H1 (cell line): ENCODE measurements around the gene SLC34A1. TPM values are rescaled to one million over a fixed set of nuclear protein-coding genes. Genes with fewer than 3 reads are reported as not detected.

Source experiments
- CTCF ChIA-PET: fragments of 300-600 bp; sonication (Branson Sonifier 250); formaldehyde crosslinking; loops from one replicate; lab custom pipeline; 2021; ENCODE audit not compliant: partially characterized antibody; lab: Charles Lee
- POLR2A ChIA-PET: fragments of 300-600 bp; sonication (Branson Sonifier 250); formaldehyde crosslinking; loops from one replicate; lab custom pipeline; 2021; ENCODE audit warnings: inconsistent platforms; ENCODE audit not compliant: partially characterized antibody; lab: Charles Lee
- DNase-seq, 2 experiments: peaks; one replicate each; pipeline versions ENCODE4 v3.0.0 to v3.0.0-alpha.2; 2010 to 2022; ENCODE audit warnings: low spot score in 2 of 2, low read depth in 1 of 2, mixed read lengths in 1 of 2
- FAIRE-seq: peaks from 2 replicates; lab custom pipeline; 2011; peaks lifted over from hg19 to GRCh38; lab: Jason Lieb, UNC
- H2AFZ ChIP-seq: 2 replicates; pipeline ENCODE4 v1.8.1; 2012; ENCODE audit warnings: low read length, inconsistent platforms
- H2AK5ac ChIP-seq: 2 replicates; pipeline ENCODE4 v1.6.1; 2013; ENCODE audit warnings: low read depth, low read length
- H2BK120ac ChIP-seq: replicated peaks from 2 replicates; pipeline ENCODE3; 2013; ENCODE audit warnings: low read depth, low read length, inconsistent platforms
- H2BK12ac ChIP-seq: 2 replicates; pipeline ENCODE4 v1.6.1; 2013; ENCODE audit warnings: low read depth, low read length
- H2BK15ac ChIP-seq: 2 replicates; pipeline ENCODE4 v1.6.1; 2013; ENCODE audit warnings: low read length
- H2BK20ac ChIP-seq: 2 replicates; pipeline ENCODE4 v1.6.1; 2013; ENCODE audit warnings: low read length
- H2BK5ac ChIP-seq: 2 replicates; pipeline ENCODE4 v1.6.1; 2013; ENCODE audit warnings: low read depth, low read length
- H3K14ac ChIP-seq: 2 replicates; pipeline ENCODE4 v1.6.1; 2013; ENCODE audit warnings: inconsistent platforms; ENCODE audit not compliant: insufficient read length
- H3K18ac ChIP-seq: 2 replicates; pipeline ENCODE4 v1.6.1; 2013; ENCODE audit warnings: low read length; ENCODE audit errors: extremely low read depth
- H3K23ac ChIP-seq: 2 replicates; pipeline ENCODE4 v1.6.1; 2013; ENCODE audit warnings: inconsistent platforms; ENCODE audit not compliant: insufficient read length
- H3K23me2 ChIP-seq: 2 replicates; pipeline ENCODE4 v1.6.1; 2013; ENCODE audit warnings: low read depth, low read length
- H3K27ac ChIP-seq: 2 replicates; pipeline ENCODE4 v1.6.1; 2011; ENCODE audit warnings: low read depth, low read length, inconsistent platforms
- H3K27me3 ChIP-seq, 4 experiments: replicated peaks in 1 of 4; 1 replicate in 1 of 4; 2 replicates in 3 of 4; pipeline versions ENCODE4 v1.6.1 to v1.8.1; 2011 to 2013; ENCODE audit warnings: low read length in 3 of 4, mild to moderate bottlenecking in 3 of 4, inconsistent platforms in 2 of 4, mixed read lengths in 2 of 4, moderate library complexity in 1 of 4; ENCODE audit not compliant: control insufficient read depth in 3 of 4, insufficient read depth in 3 of 4; ENCODE audit errors: extremely low read depth in 1 of 4
- H3K36me3 ChIP-seq, 4 experiments: 2 replicates each; pipeline versions ENCODE4 v1.6.1 to v1.8.1; 2011 to 2013; ENCODE audit warnings: mild to moderate bottlenecking in 4 of 4, low read length in 3 of 4, moderate library complexity in 2 of 4, control low read depth in 1 of 4, inconsistent platforms in 1 of 4; ENCODE audit not compliant: insufficient read depth in 4 of 4, control insufficient read depth in 2 of 4
- H3K4ac ChIP-seq: replicated peaks from 2 replicates; pipeline ENCODE3; 2013; ENCODE audit warnings: low read length, low read depth, mixed read lengths, inconsistent platforms; ENCODE audit not compliant: insufficient read length
- H3K4me1 ChIP-seq, 4 experiments: replicated peaks in 1 of 4; 1 replicate in 1 of 4; 2 replicates in 3 of 4; pipeline versions ENCODE4 v1.6.1 to v1.8.1; 2011 to 2013; ENCODE audit warnings: low read length in 3 of 4, inconsistent platforms in 2 of 4, mixed read lengths in 1 of 4; ENCODE audit not compliant: insufficient read depth in 4 of 4, control insufficient read depth in 3 of 4
- H3K4me2 ChIP-seq, 2 experiments: 2 replicates each; pipeline versions ENCODE4 v1.6.1 to v1.8.1; 2011 to 2013; ENCODE audit warnings: low read depth in 2 of 2, low read length in 2 of 2, control low read depth in 1 of 2, inconsistent platforms in 1 of 2, mild to moderate bottlenecking in 1 of 2; ENCODE audit not compliant: insufficient read depth in 1 of 2
- H3K4me3 ChIP-seq, 4 experiments: fragments of 200-600, 300-600 bp in 1 of 4; sonication (generic), shearing (Covaris generic), sonication (Bioruptor Twin) in 1 of 4; 2 replicates each; pipeline versions ENCODE4 v1.5.1 to v1.8.1; 2011 to 2016; ENCODE audit warnings: low read length in 4 of 4, low read depth in 3 of 4, control low read depth in 2 of 4, inconsistent platforms in 2 of 4, mild to moderate bottlenecking in 2 of 4, mixed read lengths in 1 of 4, moderate library complexity in 1 of 4; ENCODE audit not compliant: insufficient read depth in 2 of 4; ENCODE audit errors: extremely low read depth in 1 of 4
- H3K56ac ChIP-seq: replicated peaks from 2 replicates; pipeline ENCODE3; 2013; ENCODE audit warnings: low read depth, mild to moderate bottlenecking, mixed read lengths, low read length, inconsistent platforms; ENCODE audit not compliant: insufficient read length
- H3K79me1 ChIP-seq: 2 replicates; pipeline ENCODE4 v1.6.1; 2013; ENCODE audit warnings: low read depth, low read length, control low read depth
- H3K79me2 ChIP-seq, 2 experiments: 2 replicates each; pipeline versions ENCODE4 v1.6.1 to v1.8.1; 2012 to 2013; ENCODE audit warnings: low read length in 2 of 2, mild to moderate bottlenecking in 2 of 2, inconsistent platforms in 1 of 2; ENCODE audit not compliant: insufficient read depth in 2 of 2, control insufficient read depth in 1 of 2
- H3K9ac ChIP-seq, 4 experiments: replicated peaks in 1 of 4; 1 replicate in 1 of 4; 2 replicates in 3 of 4; pipeline versions ENCODE4 v1.6.1 to v1.8.1; 2011 to 2013; ENCODE audit warnings: low read depth in 3 of 4, low read length in 3 of 4, control low read depth in 2 of 4, mild to moderate bottlenecking in 2 of 4, moderate library complexity in 2 of 4, inconsistent platforms in 1 of 4; ENCODE audit errors: extremely low read depth in 1 of 4
- H3K9me3 ChIP-seq, 2 experiments: 2 replicates each; pipeline versions ENCODE4 v1.6.1 to v1.8.1; 2012 to 2013; ENCODE audit warnings: mild to moderate bottlenecking in 2 of 2, moderate library complexity in 2 of 2, control low read depth in 1 of 2, inconsistent platforms in 1 of 2, low read depth in 1 of 2, low read length in 1 of 2, mixed read lengths in 1 of 2; ENCODE audit not compliant: insufficient read depth in 2 of 2
- H4K20me1 ChIP-seq, 2 experiments: replicated peaks in 1 of 2; 2 replicates each; pipeline versions ENCODE3 to v1.8.1; 2011 to 2013; ENCODE audit warnings: inconsistent platforms in 2 of 2, low read length in 2 of 2, mild to moderate bottlenecking in 1 of 2; ENCODE audit not compliant: insufficient read depth in 2 of 2, control insufficient read depth in 1 of 2
- H4K5ac ChIP-seq: 2 replicates; pipeline ENCODE4 v1.6.1; 2013; ENCODE audit warnings: low read length, low read depth, mixed read lengths, inconsistent platforms; ENCODE audit not compliant: insufficient read length
- H4K8ac ChIP-seq: 2 replicates; pipeline ENCODE4 v1.8.0; 2013; ENCODE audit warnings: mild to moderate bottlenecking, moderate library complexity, low read length, inconsistent platforms; ENCODE audit not compliant: insufficient read depth; ENCODE audit errors: extremely low read depth
- H4K91ac ChIP-seq: replicated peaks from 2 replicates; pipeline ENCODE3; 2013; ENCODE audit warnings: low read length, mixed read lengths, inconsistent platforms; ENCODE audit not compliant: insufficient read length
- ASH2L ChIP-seq: fragments of 200-600, 300-600 bp; sonication (generic); IDR thresholded peaks from one replicate; pipeline ENCODE4 v1.7.1; 2017; ENCODE audit warnings: low read length
- CREB1 ChIP-seq: IDR thresholded peaks from 2 replicates; pipeline ENCODE4 v1.6.1; 2012; ENCODE audit warnings: inconsistent platforms
- E2F6 ChIP-seq: IDR thresholded peaks from 2 replicates; pipeline ENCODE4 v1.6.1; 2012; ENCODE audit warnings: inconsistent platforms
- GTF2F1 ChIP-seq: IDR thresholded peaks from 2 replicates; pipeline ENCODE4 v1.6.1; 2012; ENCODE audit warnings: low read depth, low read length, improper control_type of control experiment, borderline replicate concordance
- POLR2A ChIP-seq, 2 experiments: IDR thresholded peaks; 1 replicate in 1 of 2; 2 replicates in 1 of 2; pipeline ENCODE4 v1.6.1; 2011; ENCODE audit warnings: low read depth in 2 of 2, low read length in 2 of 2, mild to moderate bottlenecking in 2 of 2; ENCODE audit errors: control extremely low read depth in 1 of 2
- RAD21 ChIP-seq, 2 experiments: IDR thresholded peaks in 1 of 2; conservative IDR thresholded peaks in 1 of 2; 2 replicates each; pipeline ENCODE4 v1.6.1; 2011; ENCODE audit warnings: low read depth in 2 of 2, low read length in 2 of 2, improper control_type of control experiment in 1 of 2, inconsistent platforms in 1 of 2, mild to moderate bottlenecking in 1 of 2, moderate library complexity in 1 of 2
- SAP30 ChIP-seq: fragments of 300-600 bp; sonication (generic); IDR thresholded peaks from 2 replicates; pipeline ENCODE4 v1.7.1; 2012; ENCODE audit warnings: low read length, moderate library complexity, mild to moderate bottlenecking, inconsistent platforms; ENCODE audit not compliant: insufficient read depth, insufficient replicate concordance
- SP1 ChIP-seq: IDR thresholded peaks from 2 replicates; pipeline ENCODE4 v1.6.1; 2011; ENCODE audit warnings: low read depth, low read length
- WGBS, 2 experiments: shearing (Covaris generic) in 1 of 2; methylation state at CpG; one replicate each; pipeline versions ENCODE4 v1.1.6 to v1.1.7; 2013 to 2015; ENCODE audit warnings: low lambda C conversion rate in 2 of 2, mixed read lengths in 2 of 2, inconsistent platforms in 1 of 2, low coverage in 1 of 2, missing lambda C conversion rate in 1 of 2; ENCODE audit not compliant: insufficient replicate concordance in 2 of 2, insufficient coverage in 1 of 2, insufficient read length in 1 of 2; ENCODE audit errors: extremely low coverage in 1 of 2, missing lambda C conversion rate in 1 of 2; 5-methylcytosine and 5-hydroxymethylcytosine counted together
- polyA plus RNA-seq, 7 experiments: library from polyadenylated mRNA; depleted of rRNA in 3 of 7; stranded (reverse) in 5 of 7; unstranded in 2 of 7; fragments of >200 nt in 5 of 7; fragments of 200-250 nt in 2 of 7; gene quantifications; 1 replicate in 5 of 7; 2 replicates in 1 of 7; 4 replicates in 1 of 7; pipeline versions ENCODE4 v1.2.1 to v1.2.3, GENCODE V29; 2011 to 2013; ENCODE audit warnings: missing spikeins in 2 of 7, mixed read lengths in 2 of 7
- total RNA-seq: library from RNA; stranded (reverse); fragmentation: NEBNext Ultra II Directional; extraction: Animal tissue kit (Norgen Biotek cat#: 25700); gene quantifications from 2 replicates; pipeline ENCODE4 v1.2.1, GENCODE V29; 2021
- TF ChIP-seq, protein P1 (sequence below), 3 experiments: IDR thresholded peaks; 1 replicate in 2 of 3; 2 replicates in 1 of 3; pipeline versions ENCODE4 v1.5.1 to v1.6.1; 2011; ENCODE audit warnings: low read length in 3 of 3, mild to moderate bottlenecking in 3 of 3, inconsistent platforms in 2 of 3, low read depth in 1 of 3, moderate library complexity in 1 of 3; ENCODE audit not compliant: insufficient read depth in 1 of 3; ENCODE audit errors: control extremely low read depth in 1 of 3

Gene SLC34A1
- total and polyA plus RNA-seq, 2 of the 8 experiments (the other 6 are each of a cell fraction or from before 2014, with no cell fraction given) = not detected

DNA sequence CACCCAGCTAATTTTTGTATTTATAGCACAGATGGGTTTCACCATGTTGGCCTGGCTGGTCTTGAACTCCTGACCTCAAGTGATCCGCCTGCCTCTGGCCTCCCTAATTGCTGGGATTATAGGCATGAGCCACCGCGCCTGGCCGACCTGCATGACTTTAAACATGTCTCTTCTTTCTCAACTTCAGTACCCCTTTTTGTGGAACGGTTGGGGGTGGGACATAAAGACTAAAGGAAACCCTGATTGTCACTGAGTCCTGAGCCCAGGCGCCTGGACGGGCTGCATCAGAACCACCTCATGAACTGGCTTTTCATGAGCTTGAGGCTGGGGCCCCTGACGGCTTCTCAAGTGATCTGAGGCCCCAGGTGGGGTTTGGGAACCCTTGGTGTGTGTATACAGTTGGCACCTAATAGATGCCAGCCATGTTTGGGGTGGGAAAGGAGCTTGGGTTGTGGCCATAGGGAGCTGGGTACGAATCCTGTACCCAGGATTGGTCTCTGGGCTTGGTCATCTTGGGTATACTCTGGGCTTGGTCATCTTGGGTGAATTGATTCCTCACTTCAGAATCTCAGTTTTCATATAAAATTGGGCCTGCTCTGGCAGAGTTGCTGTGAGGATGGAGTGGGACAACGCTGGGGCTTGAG, 44.5 kb downstream of the SLC34A1 start:
- Histone ChIP-seq H4K91ac (no peak overlapping the region), H2BK12ac (no peak overlapping the region), H3K56ac (no peak overlapping the region), H3K14ac (no peak overlapping the region), H3K23ac (no peak overlapping the region), H3K79me1 (peaks cover 16% of the 10 kb centered on the region), H3K4me1 (peaks cover 4 to 14% (median 9%) of the 10 kb centered on the region in 4 experiments; a peak in 6 of 7 replicates), H3K4me2 (no peak overlapping the region; a peak in 1 of 4 replicates), H4K20me1 (peaks cover 15 to 23% of the 10 kb centered on the region in 2 experiments), H2BK20ac (no peak overlapping the region), H3K18ac (no peak overlapping the region), H2BK15ac (no peak overlapping the region), H2BK120ac (no peak overlapping the region), H3K27me3 (no peaks in the 10 kb centered on the region), H3K27ac (no peak overlapping the region), H3K9ac (no peak overlapping the region; a peak in 1 of 7 replicates), H3K79me2 (peaks cover 0 to 26% of the 10 kb centered on the region in 2 experiments; a peak in 2 of 4 replicates), H4K5ac (no peak overlapping the region), H3K9me3 (no peaks in the 10 kb centered on the region), H3K4ac (no peak overlapping the region), H3K23me2 (peaks cover 10% of the 10 kb centered on the region), H3K36me3 (peaks cover 4 to 22% (median 17%) of the 10 kb centered on the region in 4 experiments; a peak in 5 of 8 replicates), H3K4me3 (no peak overlapping the region), H2AFZ (no peak overlapping the region), H4K8ac (no peak overlapping the region), H2AK5ac (no peak overlapping the region), H2BK5ac (no peak overlapping the region)
- FAIRE-seq (no peak), DNase-seq (no peak)
- ChIA-PET CTCF (interaction anchor here (1.0 to 5.9 kb wide), 10 partner anchors 14 to 110 kb away, joined by 3 to 34 read pairs (median 6); partner anchors contain the start of gene F12), POLR2A (interaction anchor here (0.7 to 24.2 kb wide), 8 partner anchors 15 to 49 kb away, joined by 3 to 460 read pairs (median 6); partner anchors contain the start of gene PRR7)
- WGBS, 2 experiments = 91% methylated on average over 10 of the region's 10 CpGs; no CpG with 5 or more reads in 1 of the 2 experiments
- no peak for TF ChIP-seq E2F6
- TF ChIP-seq CREB1 = no peak
- TF ChIP-seq, protein P1, sequence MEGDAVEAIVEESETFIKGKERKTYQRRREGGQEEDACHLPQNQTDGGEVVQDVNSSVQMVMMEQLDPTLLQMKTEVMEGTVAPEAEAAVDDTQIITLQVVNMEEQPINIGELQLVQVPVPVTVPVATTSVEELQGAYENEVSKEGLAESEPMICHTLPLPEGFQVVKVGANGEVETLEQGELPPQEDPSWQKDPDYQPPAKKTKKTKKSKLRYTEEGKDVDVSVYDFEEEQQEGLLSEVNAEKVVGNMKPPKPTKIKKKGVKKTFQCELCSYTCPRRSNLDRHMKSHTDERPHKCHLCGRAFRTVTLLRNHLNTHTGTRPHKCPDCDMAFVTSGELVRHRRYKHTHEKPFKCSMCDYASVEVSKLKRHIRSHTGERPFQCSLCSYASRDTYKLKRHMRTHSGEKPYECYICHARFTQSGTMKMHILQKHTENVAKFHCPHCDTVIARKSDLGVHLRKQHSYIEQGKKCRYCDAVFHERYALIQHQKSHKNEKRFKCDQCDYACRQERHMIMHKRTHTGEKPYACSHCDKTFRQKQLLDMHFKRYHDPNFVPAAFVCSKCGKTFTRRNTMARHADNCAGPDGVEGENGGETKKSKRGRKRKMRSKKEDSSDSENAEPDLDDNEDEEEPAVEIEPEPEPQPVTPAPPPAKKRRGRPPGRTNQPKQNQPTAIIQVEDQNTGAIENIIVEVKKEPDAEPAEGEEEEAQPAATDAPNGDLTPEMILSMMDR (IDR thresholded peaks at IDR 0.05; ENCODE audit: control extremely low read depth in 1 of 3, insufficient read depth in 1 of 3, low read depth in 1 of 3, low read length in 3 of 3) = no peak
- TF ChIP-seq SAP30 = no peak
- TF ChIP-seq ASH2L = no peak
- TF ChIP-seq GTF2F1 = no peak
- no peak for TF ChIP-seq RAD21 (IDR thresholded peaks at IDR 0.05 in 1 of 2, conservative IDR thresholded peaks at IDR 0.05 in 1 of 2; ENCODE audit: low read depth in 2 of 2, low read length in 2 of 2)
- TF ChIP-seq POLR2A (IDR thresholded peaks at IDR 0.05; ENCODE audit: control extremely low read depth in 1 of 2, low read depth in 2 of 2, low read length in 2 of 2) = no peak
- TF ChIP-seq SP1 = no peak
